Measurements from ENCODE around the gene TULP4.
"Not testable (repeated sequence)": the region's sequence is repeated elsewhere in the genome, so short reads cannot be mapped to it uniquely, and the experiment has no call there.

The TULP4 gene

GRCh38 chr6:158529629-158530028 is 217.4 kb downstream of the TULP4 start:
- in situ Hi-C loops (cut with MboI; ENCODE audit: low pct_unique_long_range_greater_than_20kb, low sequenced_read_pairs): no loop called here

GRCh38 chr6:158531566-158531965 is 219.3 kb downstream of the TULP4 start:
- no peak for DNase-seq
- in situ Hi-C loops (cut with MboI; ENCODE audit: low pct_unique_long_range_greater_than_20kb, low sequenced_read_pairs): no loop called here

More at GRCh38 chr6:158529629-158530028, 217.4 kb downstream of the TULP4 start:
- no peak for DNase-seq

GRCh38 chr6:158531970-158532369 is 219.7 kb downstream of the TULP4 start:
- no peak for DNase-seq
- in situ Hi-C loops (cut with MboI; ENCODE audit: low pct_unique_long_range_greater_than_20kb, low sequenced_read_pairs): no loop called here

GRCh38 chr6:158536084-158536890 is 224.0 kb downstream of the TULP4 start:
- in situ Hi-C loops (cut with MboI; ENCODE audit: low pct_unique_long_range_greater_than_20kb, low sequenced_read_pairs): no loop called here
- DNase-seq: peak; percentile 82

- in situ Hi-C loops (cut with MboI; ENCODE audit: low pct_unique_long_range_greater_than_20kb, low sequenced_read_pairs): no loop called here
- no peak for DNase-seq
Observed at GRCh38 chr6:158536891-158537798, 224.9 kb downstream of the TULP4 start.

GRCh38 chr6:158538741-158539140 is 226.5 kb downstream of the TULP4 start:
- DNase-seq: no peak

GRCh38 chr6:158539413-158539812 is 227.1 kb downstream of the TULP4 start:
- DNase-seq: no peak

More at GRCh38 chr6:158538741-158539140, 226.5 kb downstream of the TULP4 start:
- in situ Hi-C loops (cut with MboI; ENCODE audit: low pct_unique_long_range_greater_than_20kb, low sequenced_read_pairs): no loop called here

GRCh38 chr6:158539881-158540280 is 227.6 kb downstream of the TULP4 start:
- no peak for DNase-seq
- in situ Hi-C loops (cut with MboI; ENCODE audit: low pct_unique_long_range_greater_than_20kb, low sequenced_read_pairs): no loop called here

More at GRCh38 chr6:158539413-158539812, 227.1 kb downstream of the TULP4 start:
- in situ Hi-C loops (cut with MboI; ENCODE audit: low pct_unique_long_range_greater_than_20kb, low sequenced_read_pairs): no loop called here

GRCh38 chr6:158543606-158544185 is 231.4 kb downstream of the TULP4 start:
- in situ Hi-C loops (cut with MboI; ENCODE audit: low pct_unique_long_range_greater_than_20kb, low sequenced_read_pairs): no loop called here
- DNase-seq: no peak

- DNase-seq: no peak
Observed at GRCh38 chr6:158544428-158544827, 232.2 kb downstream of the TULP4 start.

GRCh38 chr6:158545043-158545966 is 233.0 kb downstream of the TULP4 start:
- no peak for DNase-seq
- in situ Hi-C loops (cut with MboI; ENCODE audit: low pct_unique_long_range_greater_than_20kb, low sequenced_read_pairs): no loop called here

More at GRCh38 chr6:158544428-158544827, 232.2 kb downstream of the TULP4 start:
- in situ Hi-C loops (cut with MboI; ENCODE audit: low pct_unique_long_range_greater_than_20kb, low sequenced_read_pairs): no loop called here

- in situ Hi-C loops (cut with MboI; ENCODE audit: low pct_unique_long_range_greater_than_20kb, low sequenced_read_pairs): no loop called here
Observed at GRCh38 chr6:158548418-158549161, 236.3 kb downstream of the TULP4 start.

GRCh38 chr6:158552055-158552795 is 240.0 kb downstream of the TULP4 start:
- in situ Hi-C loops (cut with MboI; ENCODE audit: low pct_unique_long_range_greater_than_20kb, low sequenced_read_pairs): no loop called here
- DNase-seq: no peak

More at GRCh38 chr6:158548418-158549161, 236.3 kb downstream of the TULP4 start:
- no peak for DNase-seq

GRCh38 chr6:158552796-158553138 is 240.5 kb downstream of the TULP4 start:
- DNase-seq: no peak
- in situ Hi-C loops (cut with MboI; ENCODE audit: low pct_unique_long_range_greater_than_20kb, low sequenced_read_pairs): no loop called here

- in situ Hi-C loops (cut with MboI; ENCODE audit: low pct_unique_long_range_greater_than_20kb, low sequenced_read_pairs): no loop called here
- DNase-seq: no peak
Observed at GRCh38 chr6:158554611-158555361, 242.5 kb downstream of the TULP4 start.

- no peak for DNase-seq
- in situ Hi-C loops (cut with MboI; ENCODE audit: low pct_unique_long_range_greater_than_20kb, low sequenced_read_pairs): no loop called here
Observed at GRCh38 chr6:158556113-158556512, 243.8 kb downstream of the TULP4 start.

- in situ Hi-C loops (cut with MboI; ENCODE audit: low pct_unique_long_range_greater_than_20kb, low sequenced_read_pairs); DNase-seq: not testable (repeated sequence)
Observed at GRCh38 chr6:158557110-158557509, 244.8 kb downstream of the TULP4 start.

Data from KBM-7 (cell line).